Measurements from ENCODE around the gene ALKBH4.

GRCh38 chr7:102416406-102416805, 48.3 kb downstream of the ALKBH4 start:
- TF ChIP-seq MAX (IDR thresholded peaks at IDR 0.05; ENCODE audit: low read depth, low read length) (no peak), CTCF (IDR thresholded peaks at IDR 0.05; ENCODE audit: low read depth, low read length) (no peak), MYC (IDR thresholded peaks at IDR 0.05; ENCODE audit: low read depth, low read length) (no peak), POLR2A (IDR thresholded peaks at IDR 0.05; ENCODE audit: extremely low read depth, insufficient read length) (no peak)
